NCI-H1048 (cell line): ENCODE results near the gene CXADR.

Source experiments
- DNase-seq: peaks from one replicate; lab custom pipeline; 2025; lab: John Stamatoyannopoulos, UW

The CXADR gene

DNA sequence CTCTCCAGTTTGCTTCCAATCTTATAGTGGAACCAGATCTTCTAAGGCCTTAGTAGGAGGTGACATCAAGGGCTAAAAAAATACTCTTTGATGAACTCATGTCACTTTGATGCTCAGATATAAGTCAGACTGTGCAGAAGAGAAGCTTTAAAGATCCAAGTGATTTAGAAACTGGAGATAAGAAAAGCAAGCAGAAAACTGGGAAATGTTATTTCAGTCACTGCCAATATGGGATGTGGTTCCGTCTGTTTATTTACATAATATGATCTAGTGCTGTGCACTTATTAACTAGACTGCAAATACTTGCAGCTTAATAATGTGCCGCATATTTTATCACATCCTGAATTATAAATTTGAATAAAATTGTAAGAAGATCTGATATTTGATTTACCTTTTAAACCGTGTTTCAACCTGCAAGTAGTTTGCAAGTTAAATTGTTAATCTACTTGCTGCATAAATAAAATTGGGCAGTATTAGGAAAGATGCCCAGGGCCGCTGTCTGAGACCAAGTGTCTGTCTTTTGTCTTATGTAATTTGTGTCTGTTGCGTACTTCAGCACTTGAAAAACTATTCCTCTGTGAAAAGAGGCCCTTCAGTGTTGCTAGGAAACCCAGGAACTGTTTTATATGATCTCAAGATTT lies 29.6 kb downstream of the CXADR start:
- DNase-seq: no peak

DNA sequence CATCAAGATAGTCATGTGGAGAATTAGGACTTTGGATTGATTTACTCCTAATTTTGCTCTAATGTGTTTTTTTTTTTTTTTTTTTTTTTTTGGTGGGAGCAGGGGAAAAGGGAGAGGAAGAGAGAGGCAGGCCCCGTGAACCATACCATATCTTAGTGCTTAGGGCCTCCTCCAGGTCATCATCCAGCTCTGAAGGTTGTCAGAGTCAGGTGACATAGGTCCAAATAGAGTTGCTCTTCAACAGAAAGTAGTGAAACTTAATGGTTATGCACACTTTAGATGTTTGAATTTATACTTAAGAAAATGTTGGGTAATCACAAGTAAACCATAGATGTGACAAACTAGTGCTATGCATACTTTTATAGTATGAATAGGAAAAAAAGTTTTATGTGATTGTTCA lies 32.2 kb downstream of the CXADR start:
- no peak for DNase-seq

DNA sequence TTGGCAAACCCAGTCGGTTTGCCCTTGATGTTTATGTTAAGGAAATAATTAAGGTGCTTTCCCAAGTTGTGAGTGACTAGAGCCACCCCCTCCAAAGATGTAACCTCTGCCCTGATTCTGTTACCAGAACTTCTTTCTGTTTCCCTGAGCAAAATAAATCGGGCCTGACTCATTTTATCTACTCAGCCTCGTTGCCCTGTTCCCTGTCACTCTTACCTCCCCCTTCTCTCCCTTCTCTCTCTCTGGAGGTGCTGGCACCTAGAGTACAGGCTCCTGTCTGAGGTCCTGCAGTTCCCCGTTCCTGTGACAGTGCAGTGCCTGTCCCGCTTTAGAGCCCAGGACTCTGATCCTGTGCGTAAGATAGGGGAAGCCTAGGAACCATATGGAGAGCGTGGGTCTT lies 35.4 kb downstream of the CXADR start:
- DNase-seq: no peak

DNA sequence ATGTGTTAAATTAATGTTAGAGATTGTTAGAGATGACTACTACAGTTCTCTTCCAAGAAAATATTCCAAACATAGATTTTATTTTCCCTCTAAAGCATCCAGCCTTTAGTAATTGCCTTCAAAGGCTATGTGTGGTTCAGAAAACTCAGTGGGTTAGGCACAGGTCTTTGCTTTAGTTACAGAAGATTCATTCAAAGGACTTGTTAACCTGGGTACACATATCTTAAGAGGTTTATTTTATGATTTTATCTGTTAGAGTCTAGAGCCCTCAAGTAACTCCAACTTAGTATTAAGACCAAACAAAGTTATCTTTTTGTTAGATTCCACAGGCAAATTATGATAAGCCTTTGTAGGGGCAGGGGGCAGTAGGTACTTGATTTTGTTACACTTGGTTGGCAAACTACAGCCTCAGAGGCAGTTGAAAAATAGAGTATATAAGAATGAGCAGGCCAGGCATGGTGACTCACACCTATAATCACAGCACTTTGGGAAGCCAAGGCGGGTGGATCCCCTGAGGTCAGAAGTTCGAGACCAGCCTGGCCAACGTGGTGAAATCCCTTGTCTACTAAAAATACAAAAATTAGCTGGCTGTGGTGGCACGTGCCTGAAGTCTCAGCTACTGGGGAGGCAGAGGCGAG lies 37.9 kb downstream of the CXADR start:
- no peak for DNase-seq

DNA sequence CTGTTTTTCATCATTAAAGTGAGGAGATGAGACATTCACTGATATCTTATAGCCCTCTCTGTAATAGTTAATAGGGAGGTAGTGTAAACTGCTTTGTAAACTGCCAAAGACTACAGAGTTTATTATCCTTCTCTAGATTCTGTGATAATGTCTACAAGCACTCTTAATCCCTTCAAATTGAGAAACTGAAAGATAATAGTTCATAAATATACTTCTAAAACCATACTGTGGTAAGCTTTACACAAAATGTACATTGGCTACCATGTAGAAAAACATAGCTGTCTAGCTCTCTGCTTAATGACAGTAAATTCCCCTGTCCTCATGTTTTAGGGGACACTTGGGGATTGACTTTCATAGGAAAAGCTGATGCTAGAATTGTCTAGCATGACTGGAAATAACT lies 39.6 kb downstream of the CXADR start:
- DNase-seq: no peak

DNA sequence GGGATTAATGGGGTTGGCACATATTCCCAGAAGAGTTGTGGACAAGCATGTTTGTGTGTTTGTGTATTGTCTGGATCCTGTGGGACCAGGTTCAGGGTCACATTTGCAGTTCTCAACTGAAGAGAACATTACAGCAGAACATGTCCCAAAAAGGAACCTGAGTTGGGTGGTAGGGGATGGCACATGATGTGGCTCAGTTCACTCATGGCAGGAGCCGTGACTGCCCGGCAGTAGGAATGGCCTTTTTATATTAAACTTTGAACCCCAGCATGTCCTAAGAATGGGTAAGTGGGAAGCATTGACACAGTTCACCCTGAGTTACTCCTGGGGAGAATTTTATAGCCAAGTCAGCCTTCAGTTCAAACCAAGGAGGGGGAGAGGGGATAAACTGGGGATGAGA lies 41.3 kb downstream of the CXADR start:
- DNase-seq: no peak

DNA sequence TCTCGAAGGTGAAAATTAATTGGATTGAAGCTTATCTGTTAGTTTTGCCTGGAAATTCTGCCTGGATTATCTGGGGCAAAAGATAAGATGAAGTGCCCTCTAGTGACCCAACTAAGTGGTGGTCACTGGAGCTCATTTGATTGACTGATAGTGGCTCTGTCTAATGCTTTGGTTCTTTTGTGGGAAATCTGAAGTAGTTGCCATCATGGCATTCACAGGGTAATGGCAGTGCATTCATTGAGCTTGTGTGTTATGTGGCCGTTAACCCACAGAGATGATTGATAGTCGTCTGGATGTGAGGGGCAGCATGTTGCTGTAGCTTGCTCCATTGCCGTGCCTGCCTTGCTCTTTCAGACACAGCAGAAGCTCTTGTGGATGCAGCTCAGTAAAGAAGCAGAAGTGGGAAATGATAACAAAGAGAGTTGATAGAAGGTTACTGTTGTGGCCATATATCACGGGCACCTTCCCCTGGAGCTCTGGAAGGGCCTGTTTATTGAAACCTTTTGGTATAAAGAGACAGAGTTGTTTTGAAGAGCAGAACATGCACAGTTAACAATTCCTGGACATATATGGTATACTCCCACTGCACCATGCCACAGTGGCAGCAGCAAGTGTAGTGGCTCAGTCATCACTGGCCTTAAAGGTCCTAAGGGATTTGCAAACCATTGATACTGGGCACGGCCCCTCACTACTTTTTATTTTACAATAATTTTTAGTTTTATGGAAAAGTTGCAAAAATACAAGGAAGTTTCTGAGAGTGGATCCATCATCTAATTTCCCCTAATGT lies 42.0 kb downstream of the CXADR start:
- no peak for DNase-seq

DNA sequence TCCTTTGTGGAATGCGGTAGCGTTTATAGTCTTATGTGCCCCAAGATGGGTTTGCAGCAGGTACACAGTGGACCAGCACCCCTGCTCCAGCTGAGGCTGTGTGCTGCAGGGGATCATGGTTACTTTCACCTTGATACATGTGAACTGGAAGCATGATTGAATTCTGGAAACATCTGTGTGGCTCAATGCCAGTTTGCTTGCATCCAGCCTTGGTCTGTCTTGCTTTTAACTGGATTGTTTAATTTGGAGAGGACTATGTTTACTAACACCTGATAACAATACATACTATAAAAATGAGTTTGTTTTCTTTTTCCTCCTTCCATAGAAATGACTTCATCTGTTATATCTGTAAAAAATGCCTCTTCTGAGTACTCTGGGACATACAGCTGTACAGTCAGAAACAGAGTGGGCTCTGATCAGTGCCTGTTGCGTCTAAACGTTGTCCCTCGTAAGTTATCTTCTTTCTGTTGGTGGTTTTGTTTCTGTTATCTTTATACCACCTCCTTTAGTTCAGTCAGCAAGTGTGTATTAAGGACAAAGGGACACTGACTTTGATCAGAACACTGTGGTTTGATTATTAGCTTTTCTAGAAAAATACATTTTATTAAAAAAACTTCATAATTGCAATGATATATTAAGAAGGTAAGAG lies 47.7 kb downstream of the CXADR start:
- DNase-seq: no peak

DNA sequence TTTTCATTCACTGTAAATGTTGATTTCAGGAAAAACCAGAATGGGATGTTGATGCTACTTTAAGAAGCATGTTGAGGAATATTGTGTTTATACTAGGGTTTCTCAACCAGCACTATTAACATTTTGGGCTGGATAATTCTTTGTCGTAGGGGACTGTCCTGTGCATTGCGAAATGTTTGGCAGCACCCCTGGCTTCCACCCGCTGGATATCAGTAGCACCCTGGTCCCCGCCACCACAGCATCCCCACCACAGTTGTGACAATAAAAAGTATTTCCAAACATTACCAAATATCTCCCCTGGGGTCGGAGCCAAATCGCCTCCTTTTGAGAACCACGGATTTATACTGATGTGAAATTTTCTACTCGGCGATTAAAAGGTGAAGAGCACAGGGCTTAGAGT lies 57.9 kb downstream of the CXADR start:
- DNase-seq: no peak

DNA sequence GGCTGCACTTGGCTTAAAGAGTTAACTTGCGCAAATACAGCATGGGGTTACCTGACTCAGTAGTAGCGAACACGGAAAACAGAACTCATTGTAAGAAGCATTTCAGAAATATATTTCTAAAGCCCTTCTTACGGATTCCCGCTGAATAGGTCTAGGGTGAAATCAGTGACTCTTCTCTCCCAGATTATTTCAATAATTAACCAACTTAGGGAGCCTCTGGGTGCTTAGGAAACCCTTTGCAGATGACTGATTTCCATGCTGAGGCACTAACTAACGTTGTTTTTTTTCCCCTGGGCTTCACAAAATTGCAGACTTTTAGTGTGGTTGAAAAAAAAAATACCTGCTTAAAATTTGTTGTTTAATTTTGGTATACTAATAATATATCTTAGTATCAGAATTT lies 59.6 kb downstream of the CXADR start:
- no peak for DNase-seq

DNA sequence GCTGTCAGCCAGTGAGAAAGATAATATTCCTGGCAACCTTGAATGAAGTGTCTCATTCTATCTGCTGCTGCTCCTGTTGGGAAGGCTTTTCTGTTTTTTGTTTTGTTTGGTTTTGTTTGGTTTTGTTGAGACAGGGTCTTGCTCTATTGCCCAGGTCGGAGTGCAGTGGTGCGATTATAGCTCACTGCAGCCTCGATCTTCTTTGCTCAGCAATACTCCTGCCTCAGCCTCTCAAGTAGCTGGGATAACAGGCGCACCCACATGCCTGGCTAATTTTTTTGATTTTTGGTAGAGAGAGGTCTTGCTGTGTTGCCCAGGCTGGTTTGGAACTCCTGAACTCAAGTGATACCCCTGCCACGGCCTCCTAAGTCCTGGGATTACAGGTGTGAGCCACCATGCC lies 62.2 kb downstream of the CXADR start:
- no peak for DNase-seq

DNA sequence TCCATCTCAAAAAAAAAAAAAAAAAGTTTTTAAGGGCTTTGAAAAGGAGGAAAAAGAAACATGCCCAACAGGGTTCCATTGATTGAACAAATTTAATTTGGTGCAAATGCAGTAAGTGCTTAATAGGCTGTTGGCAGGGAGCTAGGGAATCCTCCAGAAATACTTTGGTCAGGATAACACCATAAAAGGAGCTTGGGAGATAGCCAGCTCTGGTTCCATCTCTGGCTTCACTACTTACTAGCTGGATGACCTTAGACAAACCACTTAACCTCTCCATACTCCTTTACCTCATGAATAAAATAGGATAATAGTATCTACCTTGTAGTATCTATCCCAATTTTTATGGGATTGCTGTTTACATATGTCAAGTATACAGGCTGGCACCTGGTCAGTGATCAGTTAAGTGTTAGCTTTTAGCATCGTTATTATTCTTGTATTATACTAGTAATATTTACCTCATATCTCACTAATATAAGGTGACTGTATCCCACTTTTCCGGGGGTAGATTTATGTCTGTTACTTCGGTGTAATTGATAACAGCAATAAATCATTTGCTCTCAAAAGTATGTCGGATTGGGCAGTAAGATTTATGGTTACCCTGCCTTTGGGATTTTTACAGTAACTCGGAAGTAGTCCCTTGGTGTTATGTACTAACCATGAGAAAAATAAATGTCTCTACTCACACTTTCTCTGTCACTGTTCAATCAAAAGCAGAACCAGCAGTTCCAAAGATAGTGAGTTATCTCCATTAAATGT lies 63.4 kb downstream of the CXADR start:
- DNase-seq: no peak

DNA sequence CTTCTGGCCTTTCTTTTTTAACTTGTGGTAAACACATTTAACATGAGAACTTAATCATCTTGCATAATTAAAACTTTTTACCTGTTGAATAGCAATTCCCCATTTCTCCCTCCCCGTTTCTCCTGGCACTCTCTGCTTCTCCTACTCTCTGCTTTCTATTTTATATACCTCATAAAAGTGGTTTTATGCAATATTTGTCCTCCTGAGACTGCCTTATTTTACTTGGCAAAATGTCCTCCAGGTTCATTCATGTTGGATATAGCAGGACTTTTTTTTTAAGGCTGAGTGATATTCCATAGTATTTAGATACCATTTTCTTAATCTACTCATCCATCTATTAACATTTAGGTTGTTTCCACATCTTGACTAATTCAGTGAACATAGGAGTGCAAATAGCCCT lies 64.9 kb downstream of the CXADR start:
- no peak for DNase-seq

DNA sequence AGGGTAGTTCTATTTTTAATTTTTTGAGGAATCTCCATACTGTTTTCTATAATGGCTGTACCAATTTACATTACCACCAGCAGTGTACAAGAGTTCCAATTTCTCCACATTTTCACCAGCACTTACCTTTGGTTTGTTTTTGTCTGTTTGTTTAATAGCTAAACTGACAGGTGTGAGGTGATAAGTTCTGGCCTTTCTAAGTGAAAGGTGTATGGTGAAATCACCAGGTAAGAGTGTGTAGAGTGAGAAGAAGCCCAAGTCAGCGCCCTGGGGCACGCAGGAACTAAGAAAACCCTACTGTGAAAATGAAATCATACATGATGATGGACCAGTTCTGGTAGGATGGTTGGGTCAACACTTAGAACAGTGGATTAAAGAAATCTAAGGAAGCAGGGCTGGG lies 65.3 kb downstream of the CXADR start:
- no peak for DNase-seq

DNA sequence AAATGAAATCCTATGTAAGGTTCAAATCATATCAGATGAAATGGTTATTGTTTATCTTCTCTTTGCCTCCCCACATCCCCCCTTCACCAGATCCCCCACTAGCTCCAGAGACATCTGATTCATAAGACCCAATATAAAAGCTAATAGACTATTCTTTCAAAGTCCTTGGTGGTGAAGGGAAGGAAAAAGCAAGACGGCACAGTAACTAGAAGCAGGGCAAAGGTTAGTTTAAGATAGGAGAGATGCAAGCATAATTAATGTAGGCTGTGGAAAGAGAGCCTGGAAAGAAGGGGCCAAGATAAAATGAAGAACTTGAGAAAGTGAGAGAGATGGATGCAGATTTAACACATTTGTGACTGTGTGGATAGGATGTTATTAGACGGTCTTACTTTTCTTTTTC lies 66.0 kb downstream of the CXADR start:
- no peak for DNase-seq

DNA sequence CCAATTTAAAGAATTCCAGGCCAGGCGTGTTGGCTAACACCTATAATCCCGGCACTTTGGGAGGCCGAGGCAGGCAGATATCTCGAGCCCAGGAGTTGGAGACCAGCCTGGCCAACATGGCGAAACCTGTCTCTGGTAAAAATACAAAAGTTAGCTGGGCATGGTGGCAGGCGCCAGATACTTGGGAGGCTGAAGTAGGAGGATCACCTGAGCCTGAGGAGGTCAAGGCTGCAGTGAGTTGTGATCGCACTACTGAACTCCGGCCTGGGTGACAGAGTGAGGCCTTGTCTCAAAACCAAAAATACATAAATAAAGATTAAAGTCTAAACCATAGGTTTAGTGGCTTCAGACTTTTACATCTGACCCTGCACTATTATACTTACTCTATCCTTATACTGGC lies 67.5 kb downstream of the CXADR start:
- DNase-seq: no peak

DNA sequence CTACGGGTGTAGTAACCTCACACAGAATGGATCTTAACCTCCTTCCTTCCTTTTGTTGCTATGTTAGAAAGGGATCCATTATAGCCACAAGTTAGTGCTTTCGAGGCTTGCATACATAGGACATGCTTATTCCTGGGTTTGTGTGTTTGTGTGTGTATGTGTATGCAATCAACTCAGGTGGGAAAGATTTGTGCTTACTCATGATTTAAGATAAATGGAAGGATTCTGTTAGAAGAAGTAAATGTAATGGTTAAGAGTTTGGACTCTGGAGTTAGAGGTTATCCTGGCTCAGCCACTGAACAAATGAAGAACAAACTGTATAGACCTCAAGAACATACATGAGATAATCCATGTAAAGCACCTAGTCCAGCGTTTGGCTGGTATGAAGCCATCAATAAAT lies 71.1 kb downstream of the CXADR start:
- no peak for DNase-seq

DNA sequence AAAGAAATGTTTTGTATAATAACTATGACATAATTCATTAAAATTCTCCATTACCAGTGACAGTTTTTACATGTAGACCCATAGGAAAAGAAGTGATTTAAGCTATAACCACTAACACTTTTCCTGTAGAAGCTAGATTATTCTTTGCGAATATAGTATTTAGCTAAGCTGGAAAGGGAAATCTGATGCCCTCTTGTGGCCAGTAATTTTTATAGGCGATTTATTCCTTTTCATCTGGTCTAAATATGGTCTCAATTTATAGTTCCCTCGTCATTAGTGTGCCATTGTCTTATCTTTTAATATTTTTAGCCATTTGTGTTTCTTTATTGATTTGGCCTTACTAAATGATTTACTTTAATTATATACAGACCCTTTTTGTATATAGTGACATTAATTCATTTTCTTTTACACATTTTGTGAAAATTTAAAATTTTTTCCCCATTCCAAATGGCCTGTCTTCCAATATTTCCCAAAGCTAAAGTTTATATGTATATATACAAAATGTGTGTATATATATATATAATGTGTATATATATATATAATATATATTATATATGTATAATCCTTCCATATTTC lies 73.1 kb downstream of the CXADR start:
- no peak for DNase-seq

DNA sequence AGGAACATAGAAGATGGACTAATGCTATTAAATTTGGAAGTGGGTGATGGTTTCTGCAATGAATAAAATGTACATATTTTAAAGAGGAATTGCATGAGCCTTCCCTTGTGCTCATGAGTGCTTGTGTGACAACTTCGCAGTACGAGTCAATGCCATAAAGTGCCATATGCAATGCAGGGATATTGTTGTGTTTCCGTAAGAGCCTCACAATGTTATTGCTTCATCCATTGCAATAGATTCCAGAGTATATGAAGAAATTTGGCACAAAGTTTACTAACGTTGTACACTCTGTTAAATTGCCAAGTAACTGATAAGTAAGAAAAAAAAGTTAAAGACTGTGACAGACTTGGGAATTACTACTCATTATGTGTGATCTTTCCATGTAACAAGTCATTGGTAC lies 77.6 kb downstream of the CXADR start:
- no peak for DNase-seq

DNA sequence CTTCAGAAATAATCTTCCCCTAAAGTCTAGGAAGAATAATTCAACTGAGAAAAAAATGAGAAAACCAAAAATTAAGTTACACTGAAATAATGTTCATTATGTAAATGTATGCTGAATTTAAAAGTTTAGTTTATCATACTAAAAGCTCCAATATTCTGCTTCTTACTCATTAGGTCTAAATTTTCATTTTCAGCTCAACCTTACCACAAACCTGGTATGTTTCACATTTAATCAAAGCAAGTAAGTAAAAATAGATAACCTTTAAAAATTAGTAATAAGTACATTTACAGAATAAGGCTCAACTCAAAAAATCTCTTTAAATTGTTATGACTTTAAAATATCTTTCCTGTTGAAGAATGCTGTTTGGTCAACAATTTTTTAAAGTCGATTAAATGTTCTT lies 84.8 kb downstream of the CXADR start:
- DNase-seq: no peak

DNA sequence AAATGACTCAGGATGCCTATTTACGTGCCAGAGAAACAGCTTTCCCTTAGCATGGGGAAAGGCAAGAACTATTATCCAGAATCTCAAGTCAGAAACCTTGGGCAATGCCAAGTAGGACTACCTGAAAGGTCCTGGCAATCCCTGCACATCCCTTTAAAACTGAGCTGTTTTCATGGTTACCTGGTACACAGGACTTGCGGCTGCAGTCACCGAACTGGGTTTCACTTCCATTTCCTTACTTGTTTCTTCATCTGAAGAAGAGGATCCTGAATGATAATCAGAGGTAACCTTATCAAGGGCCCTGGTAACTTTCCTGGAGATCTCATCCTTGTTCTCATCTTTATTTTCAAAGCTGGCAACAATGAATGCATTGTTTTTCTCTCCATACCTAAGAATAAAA lies 85.6 kb downstream of the CXADR start:
- DNase-seq: no peak

DNA sequence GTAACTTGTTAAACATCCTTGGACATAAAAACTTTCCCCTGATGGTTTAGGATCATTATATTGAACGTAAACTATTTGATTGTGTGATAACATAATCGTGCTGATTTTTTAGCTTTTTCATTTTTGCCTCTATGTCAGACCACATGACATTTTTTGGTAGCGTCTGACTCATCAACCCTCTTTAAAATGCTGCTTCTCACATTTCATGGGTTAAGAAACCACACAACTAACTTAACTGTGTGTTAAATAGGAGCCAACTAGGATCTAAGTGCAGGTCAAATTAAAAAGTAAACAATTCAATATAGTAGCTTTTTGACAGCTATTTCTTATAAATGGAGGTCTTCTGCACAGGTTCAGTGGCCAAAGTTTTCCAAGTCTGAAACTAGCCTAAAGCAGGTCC lies 90.0 kb downstream of the CXADR start:
- DNase-seq: no peak
